ENCODE measurements around the gene RAB10.
A peak's percentile ranks its signal among the peaks of the same experiment; 100 is the strongest.
"Not testable (repeated sequence)": the region's sequence is repeated elsewhere in the genome, so short reads cannot be mapped to it uniquely, and the experiment has no call there.

Gene RAB10

DNA sequence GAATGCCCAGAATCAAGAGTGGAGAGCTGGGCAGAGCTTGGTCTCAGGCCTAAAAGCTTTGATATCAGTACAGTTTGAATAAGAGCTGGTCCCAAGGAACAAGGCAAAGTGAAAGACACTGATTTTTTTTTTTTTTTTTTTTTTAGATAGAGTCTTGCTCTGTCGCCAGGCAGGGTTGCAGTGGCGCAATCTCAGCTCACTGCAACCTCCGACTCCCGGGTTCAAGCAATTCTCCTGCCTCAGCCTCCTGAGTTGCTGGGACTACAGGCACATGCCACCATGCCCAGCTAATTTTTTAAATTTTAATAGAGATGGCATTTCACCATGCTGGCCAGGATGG is 17.2 kb upstream of the RAB10 start:
- DNase-seq = not testable (repeated sequence)

DNA sequence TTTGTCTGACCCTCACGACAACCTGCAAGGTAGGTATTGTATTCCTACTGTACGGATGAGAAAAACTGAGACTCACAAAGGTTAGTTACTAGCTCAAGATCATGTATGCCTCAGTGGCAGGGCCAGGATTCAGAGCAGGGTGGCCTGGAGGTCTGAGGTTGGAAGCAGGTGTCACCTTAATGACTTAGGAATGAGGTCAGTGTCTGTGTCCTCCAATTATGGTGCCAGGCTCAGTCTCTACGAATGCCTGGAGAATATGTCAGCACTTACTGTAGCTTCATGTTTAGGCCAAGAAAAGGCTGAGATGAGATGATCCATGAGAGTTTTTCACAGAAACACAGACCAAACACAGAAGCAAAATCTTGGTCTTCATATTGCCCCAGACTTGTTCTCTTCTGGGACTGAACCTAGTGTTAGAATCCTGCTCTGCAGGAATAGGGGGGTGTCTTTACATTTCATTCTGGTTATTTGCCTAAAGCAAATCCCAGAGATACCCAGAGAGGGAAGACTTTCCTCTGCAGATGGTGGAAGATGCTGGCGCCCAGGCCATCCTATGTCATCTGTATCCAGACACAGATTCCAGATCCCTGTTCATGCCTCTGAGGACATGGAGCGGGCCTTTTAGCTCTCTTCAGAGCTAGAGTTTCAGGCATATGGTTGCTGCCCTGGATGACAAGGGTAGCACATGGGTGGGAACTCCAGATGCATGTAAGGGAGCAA is 16.3 kb upstream of the RAB10 start:
- DNase-seq = no peak

DNA sequence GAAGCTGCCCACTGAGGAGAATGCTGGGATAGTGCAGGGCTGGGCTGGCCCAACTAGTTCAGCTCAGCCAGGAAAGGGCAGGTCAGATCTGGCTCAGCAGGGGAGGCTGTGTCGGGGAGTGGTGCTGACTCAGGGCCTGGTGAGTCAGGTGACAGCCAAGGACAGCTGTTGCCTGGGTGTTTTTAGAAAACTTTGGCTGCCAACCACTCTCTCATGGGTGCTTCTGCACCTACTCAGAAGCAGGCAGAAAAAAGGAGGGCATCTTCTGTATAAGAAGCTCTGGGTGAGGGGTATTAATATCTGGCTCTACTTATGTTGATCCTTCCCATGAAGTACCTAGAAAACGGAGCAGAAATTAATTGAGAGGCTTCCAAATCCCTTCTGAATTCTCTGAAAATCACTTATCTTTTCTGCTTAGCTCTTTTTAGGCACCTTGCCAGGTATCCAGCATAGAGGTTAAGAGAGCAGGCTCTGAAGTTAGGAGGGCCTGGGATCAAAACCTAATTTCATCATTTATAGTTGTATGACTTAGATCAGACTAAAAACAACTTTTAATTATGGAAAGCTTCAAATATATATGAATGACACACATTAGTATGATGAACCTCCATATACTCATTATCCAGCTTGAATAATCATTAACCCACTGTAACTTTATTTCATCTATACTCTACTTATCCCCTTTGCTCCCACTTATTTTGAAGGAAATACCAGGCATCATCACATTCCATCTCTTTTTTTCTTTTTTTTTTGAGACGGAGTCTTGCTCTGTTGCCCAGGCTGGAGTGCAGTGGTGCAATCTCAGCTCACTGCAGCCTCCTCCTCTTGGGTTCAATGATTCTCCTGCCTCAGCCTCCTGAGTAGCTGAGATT is 15.5 kb upstream of the RAB10 start:
- no peak for DNase-seq

DNA sequence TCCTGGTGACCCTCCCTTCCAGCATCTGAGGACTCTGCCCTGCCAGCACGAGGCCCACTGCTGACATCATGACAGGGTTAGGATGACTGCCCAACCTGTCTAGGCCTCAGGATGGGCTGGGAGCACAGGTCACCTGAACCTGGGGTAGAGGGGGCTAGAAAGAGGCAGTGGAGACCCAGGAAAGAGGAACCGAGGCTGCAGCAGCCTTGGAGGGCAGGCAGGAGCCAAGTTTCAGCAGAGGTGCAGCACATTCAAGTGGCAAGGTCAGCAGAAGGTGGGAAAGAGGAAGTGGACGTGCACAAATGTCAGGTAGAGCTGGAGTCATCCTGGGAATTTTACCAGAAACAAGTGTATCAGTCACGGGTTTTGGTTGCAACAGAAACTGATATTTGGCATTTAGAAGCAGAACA is 13.6 kb upstream of the RAB10 start:
- no peak for DNase-seq

DNA sequence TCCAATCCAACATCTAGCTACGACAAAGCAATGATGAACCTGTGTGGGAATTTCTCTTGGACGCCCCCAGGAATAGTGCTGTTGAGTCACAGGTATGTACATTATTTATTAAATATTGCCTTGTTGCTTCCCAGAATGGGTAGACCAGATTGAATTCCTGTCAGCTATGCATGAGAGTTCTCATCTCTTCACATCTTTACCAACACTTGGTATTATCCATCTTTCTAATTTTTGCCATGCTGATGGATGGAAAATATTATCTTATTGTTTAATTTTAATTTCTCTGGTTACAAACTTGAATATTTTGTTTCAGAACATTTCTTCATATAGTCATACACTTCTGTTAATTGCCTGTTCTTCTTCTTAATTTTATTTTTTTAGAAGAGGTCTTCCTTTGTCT is 9.6 kb upstream of the RAB10 start:
- no peak for DNase-seq

DNA sequence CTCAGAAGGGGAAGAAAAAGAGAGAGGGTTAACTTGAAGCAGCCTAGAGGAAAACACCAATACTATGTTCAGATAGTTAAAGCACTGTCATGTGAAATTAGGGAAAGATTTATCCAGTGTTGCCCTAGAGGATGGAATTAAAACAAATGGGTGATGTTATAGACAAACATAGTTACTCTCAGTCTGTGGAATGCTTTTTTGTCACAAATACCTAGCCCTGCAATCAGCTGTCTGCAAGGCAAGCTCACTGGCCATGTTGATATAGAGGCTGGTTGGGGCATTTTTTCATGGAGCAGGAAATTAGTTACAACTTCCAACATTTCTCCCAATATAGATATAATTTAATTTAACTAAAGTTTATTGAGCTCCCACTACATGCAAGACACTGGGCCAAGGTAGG is 8.4 kb upstream of the RAB10 start:
- DNase-seq = no peak

DNA sequence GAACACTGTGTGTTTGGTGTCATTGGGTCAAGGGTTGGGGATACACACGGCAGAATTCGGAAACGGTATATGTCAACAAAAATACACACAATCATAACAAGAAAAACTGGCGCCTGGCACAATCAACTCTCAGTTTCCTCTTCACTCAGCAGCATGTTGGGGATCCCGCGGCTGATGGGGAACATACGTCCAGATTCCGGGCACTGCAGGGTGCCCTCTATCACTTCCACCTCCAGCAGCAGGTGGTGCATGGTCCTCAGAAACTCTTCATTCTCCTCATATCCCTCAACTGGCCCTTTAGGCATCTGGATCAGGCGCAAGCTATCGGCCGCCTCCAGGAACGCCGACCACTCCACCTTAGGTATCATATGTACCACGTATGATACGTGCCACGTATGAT is 5.8 kb upstream of the RAB10 start:
- DNase-seq = not testable (repeated sequence)

DNA sequence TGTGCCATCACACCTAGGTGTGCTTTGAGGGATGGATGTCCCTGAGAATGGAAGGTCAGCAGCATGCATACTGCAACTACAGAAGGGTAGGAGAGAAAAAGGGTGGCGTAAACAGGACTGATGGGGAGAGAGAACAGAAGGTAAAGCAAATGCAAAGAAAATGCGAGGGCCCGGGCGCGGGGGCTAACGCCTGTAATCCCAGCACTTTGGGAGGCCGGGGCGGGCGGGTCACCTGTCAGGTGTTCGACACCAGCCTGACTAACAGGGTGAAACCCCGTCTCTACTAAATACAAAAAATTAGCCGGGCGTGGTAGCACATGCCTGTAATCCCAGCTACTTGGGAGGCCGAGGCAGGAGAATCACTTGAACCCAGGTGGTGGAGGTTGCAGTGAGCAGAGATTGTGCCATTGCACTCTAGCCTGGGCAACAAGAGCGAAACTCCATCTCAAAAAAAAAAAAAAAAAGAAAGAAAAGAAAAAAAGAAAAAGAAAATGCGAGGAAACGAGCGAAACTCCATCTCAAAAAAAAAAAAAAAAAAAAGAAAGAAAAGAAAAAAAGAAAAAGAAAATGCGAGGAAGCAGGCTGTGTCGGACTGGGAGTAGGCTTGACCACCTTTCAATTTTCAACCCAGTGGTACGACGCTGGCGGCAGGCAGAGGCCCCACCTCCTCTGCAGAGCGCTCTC is 1.2 kb upstream of the RAB10 start:
- not testable (repeated sequence) for DNase-seq

DNA sequence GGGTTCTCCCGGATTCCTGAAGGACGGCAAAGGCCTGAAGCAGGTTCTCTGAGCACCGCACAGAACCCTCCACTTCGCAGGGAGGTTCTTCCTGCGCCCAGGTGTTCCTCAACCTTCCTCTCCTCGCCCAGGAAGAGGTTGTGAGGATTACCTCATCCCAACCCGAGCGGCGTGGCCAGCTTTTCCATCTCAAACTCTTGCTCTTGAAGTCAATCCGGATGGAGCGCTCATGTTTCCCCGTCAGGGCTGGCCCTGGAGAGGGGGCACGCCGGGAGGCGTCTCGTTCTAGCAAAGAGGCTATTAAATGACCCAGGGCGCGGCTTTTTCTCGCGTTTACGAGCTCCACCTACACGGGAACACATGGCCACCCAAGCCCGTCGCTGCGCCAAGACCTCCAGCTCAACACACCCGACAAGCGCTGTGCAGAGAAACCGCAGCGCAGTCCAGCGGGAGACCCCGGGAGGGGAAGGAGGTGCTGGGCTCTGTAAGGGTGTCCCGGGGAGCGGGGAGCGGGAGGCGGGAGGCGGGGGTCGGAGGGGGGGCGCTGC is 540 bp upstream of the RAB10 start:
- no peak for DNase-seq

DNA sequence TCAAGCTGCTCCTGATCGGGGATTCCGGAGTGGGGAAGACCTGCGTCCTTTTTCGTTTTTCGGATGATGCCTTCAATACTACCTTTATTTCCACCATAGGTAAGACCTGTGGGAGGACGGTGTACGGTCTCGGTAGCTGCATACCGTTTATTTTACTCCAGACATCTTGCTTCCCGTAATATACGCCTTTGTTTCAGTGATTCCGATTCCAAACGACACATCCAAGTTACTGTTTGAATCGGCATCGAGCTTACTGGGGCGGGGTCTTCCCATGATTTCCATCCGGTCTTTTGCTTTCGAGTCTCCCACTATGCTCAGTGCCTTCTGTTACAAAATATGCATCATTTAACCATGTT is 731 bp downstream of the RAB10 start:
- peak; percentile 43 for DNase-seq

DNA sequence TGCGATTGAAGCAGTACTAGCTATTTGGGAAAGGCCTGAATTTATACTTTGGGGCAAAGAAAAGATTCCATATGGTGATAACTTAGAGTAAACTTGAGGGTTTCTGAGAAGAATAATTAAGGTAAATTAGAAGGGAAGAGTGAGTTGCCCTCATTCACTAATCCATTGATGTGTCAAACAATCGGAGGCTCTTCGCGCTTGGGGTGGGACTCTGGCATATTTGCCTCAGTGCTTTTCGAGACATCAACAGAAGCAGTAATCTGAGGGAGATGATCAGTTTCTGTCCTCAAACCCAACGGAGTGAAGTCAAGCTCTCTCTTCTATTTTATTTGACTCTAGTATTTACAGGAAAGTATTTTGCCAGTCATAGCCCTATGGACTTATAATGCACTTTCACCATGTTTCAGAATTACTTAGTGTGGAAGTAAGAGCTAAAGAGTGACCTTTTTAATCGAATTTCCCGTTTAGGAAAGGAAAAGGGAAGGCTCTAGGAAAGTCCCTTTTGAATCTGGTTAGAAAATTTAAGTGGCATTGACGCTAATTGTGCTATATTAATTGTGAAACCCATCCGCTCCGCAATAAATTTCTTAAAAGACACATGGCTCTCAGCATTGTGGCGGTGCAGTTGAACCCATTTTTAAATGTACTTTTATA is 1.3 kb downstream of the RAB10 start:
- DNase-seq = no peak

DNA sequence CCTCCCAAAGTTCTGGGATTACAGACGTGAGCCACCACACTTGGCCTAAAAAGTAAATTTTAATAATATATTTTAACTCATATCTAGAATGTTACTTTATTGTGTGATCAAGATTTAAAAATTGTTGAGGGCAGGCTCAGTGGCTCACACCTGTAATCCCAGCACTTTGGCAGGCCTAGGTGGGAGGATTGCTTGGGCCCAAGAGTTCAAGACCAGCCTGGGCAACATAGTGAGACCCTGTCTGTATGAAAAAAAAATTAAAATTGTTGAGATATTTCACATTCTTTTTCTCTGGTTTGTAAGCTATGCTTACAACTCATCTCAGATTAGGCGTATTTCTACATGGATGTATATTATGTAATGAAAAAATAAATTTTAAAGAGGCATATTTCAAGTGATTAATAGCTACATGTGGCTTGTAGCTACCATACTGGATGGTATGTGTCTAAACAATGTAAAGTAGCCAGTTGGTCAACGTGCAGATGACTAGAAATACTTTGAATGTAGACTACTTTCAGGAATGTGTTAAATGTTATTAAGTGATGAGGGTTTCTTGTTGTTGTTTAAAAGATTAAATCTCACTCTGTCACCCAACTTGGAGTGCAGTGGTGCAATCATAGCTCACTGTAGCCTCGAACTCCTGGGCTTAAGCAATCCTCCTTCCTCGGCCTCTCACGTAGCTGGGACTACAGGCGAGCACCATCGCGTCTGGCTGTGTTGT is 5.9 kb downstream of the RAB10 start:
- DNase-seq = no peak

DNA sequence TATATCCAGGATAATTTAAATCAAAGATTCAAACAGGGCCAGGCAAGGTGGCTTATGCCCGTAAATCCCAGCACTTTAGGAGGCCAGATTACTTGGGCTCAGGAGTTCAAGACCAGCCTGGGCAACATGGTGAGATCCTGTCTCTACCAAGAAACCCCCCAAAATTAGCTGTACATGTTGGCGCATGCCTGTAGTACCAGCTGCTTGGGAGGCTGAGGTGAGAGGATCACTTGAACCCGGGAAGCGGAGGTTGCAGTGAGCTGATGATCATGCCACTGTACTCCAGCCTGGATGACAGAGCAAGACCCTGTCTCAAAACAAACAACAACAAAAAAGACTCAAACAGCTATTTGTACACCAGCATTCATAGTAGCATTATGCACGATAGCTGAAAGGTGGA is 9.2 kb downstream of the RAB10 start:
- DNase-seq = no peak

DNA sequence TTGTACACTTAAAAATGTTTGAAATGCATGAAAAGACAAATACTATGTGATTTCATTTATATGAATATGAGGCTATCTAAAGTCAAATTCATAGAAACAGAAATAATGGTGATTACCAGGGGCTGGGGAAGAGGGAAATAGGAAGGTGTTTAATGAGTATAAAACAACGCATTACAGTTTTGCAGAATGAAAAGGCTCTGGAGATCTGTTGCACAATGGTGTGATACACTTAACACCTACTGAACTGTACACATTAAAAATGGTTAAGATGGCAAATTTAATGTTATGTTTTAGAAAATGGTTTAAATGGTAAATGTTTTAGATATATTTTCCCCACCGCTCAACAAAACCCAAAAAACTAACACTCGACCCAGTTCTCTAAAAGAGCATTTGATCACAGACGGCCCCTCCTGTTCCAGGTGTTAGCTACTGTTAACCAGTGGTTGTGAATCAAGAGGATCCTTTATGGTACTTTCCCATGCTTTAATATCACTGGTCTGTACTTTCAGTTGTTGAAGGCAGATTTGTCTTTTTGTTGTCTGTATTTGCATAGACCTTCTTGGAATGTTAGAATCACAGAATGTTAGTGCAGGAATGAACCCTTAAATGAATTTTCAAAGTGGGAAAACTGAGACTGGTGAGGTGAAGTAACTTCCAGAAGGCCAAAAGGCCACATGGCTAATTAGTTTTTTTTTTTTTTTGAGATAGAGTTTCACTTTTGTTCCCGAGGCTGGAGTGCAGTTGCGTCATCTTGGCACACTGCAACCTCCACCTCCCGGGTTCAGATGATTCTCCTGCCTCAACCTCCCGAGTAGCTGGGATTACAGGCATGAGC is 10.2 kb downstream of the RAB10 start:
- DNase-seq = peak; percentile 14

DNA sequence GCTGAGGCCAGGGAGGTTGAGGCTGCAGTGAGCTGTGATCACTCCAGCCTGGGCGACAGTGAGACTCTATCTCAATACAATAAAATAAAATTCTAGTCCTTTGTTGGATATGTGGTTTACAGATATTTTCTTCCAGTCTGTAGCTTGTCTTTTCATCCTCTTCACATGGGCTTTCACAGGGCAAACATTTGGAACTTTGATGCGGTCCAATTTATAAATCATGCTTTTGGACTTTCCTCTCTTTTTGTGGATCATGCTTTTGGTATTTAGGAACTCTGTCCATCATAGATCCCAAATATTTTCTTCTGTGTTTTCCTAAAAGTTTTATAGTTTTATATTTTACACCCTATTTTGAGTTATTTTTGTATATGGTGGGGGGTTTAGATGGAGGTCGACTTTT is 14.9 kb downstream of the RAB10 start:
- DNase-seq = no peak

DNA sequence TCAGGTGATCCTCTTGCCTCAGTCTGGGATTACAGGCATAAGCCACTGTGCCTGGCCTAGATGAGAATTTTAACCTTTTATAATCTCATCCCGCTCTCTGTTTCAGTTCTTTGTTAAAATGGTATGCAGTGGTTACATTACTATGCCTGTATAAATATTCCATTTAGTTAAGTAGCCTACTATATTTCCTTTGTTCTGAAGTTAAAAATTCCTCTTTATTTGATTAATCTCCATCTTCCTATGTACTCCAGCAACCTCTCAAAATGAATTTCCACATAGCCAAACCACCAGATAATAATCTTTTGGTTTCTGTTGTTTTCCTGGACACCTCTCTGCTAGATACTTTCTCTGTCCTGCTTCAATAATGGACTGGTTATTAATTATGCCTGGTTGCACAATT is 15.8 kb downstream of the RAB10 start:
- DNase-seq = no peak

DNA sequence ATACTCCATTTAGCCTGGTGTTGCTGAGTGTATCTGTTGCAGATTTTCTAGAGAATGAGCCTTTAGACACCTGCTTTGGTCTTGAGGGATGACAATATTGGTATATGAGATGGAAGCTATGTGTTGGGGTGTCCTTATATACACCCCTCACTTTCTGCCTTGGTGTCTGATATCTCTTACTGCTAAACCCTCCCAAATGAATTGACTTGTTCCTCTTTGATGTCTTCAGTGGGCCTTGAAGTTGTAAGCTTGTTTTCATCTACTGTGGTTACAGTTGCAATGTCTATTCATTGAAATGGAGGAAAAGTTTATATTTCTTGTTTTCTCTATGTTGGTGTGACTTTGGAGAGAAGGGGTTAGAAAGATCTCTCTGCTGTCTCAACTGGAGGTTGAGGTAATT is 18.9 kb downstream of the RAB10 start:
- no peak for DNase-seq

DNA sequence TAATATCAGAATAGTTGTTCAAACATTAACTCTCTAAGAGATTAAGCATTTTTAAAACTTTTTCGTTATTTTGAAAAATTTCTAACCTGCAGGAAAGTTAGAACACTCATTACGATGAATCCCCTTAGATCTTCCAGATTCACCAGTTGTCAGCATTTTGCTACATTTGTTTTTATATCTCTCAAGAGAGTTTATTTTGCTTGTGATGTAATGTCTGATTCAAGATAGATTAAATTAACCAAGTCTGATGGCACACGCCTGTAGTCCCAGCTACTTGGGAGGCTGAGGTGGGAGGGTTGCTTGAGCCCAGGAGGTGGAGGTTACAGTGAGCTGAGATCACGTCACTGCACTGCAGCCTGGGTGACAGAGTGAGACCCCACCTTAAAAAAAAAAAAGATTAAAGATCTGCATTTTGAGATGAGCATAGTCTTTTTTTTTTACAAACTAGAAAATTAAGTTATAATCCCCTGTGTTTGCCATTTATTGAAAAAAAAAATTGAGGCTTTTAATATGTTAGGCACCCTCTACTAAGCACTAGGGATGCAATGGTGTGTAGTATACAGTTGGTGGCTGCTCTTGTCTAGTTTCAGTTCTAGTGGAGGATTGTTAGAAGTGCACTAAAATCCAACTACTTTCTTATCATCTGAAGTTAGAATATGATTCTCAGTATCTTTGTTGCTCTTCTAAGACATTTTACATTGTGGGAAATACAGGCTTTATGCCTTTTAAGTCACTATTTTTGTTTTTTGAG is 20.9 kb downstream of the RAB10 start:
- DNase-seq = no peak

DNA sequence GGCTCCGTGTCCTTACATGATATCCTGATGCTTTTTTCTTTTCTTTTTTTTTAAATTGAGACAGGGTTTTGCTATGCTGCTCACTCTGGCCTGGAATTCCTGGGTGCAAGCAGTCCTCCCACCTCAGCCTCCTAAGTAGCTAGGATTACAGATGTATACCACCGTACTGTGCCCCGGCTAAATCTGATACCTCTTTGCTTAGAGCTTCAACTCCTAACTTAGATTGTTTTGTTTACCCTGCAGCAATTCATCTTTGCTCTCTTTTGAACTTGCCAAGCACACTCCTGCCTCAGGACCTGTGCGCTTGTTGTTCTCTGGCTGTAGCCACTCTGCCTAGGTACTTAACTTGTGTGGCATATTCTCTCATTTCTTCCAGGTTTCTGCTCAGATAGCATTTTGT is 24.5 kb downstream of the RAB10 start:
- DNase-seq = no peak

DNA sequence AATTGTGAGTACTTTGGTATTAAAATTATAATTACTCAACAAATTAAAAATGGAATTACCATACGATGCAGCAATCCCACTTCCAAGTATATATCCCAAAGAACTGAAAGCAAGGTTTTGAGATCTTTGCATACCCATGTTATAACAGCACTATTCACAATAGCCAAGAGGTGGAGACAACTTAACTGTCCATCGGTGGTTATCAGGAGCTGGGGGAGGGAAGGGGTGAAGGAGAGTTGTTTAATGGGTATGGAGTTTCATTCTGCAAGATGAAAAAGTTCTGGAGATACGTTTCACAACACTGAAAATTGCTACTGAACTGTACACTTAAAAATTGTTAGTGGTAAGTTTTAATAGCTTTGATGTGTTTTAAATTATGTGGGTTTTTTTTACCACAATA is 25.7 kb downstream of the RAB10 start:
- DNase-seq = no peak

DNA sequence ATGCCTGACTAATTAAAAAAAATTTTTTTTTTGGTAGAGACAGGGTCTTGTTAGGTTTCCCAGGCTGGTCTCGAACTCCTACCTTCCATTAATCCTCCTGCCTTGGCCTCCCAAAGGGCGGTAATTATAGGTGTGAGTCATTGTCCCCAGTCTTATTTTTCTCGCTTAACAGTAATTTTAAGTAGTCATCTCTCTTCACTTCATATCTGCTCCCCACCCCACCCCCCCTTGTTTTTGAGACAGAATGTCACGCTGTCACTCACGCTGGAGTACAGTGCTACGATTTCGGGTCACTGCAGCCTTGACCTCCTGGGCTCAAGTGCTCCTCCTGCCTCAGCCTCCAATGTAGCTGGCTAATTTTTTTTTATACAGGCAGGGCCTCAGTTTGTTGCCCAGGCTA is 27.7 kb downstream of the RAB10 start:
- DNase-seq = no peak

Measured in central memory CD4-positive, alpha-beta T cell (primary cell).